GM12891 (cell line): Measurements from ENCODE around the gene PROKR2. TPM values are rescaled to one million over a fixed set of nuclear protein-coding genes. Genes with fewer than 3 reads are reported as not detected.

Source experiments
- DNase-seq: peaks from one replicate; pipeline ENCODE4 v3.0.0; 2011; ENCODE audit warnings: low spot score; ENCODE audit not compliant: insufficient read length
- FAIRE-seq: peaks from 2 replicates; lab custom pipeline; 2011; peaks lifted over from hg19 to GRCh38; lab: Jason Lieb, UNC
- PAX5 ChIP-seq: IDR thresholded peaks from 2 replicates; pipeline ENCODE4 v1.6.1; 2011; ENCODE audit warnings: low read length, moderate library complexity, mild to moderate bottlenecking; ENCODE audit not compliant: insufficient read depth, severe bottlenecking
- POLR2A ChIP-seq: IDR thresholded peaks from 2 replicates; pipeline ENCODE4 v1.6.1; 2011; ENCODE audit warnings: low read depth, low read length, control low read depth
- POLR2AphosphoS5 ChIP-seq: IDR thresholded peaks from 2 replicates; pipeline ENCODE4 v1.6.1; 2011; ENCODE audit warnings: low read depth, low read length, control low read depth
- POU2F2 ChIP-seq: IDR thresholded peaks from 2 replicates; pipeline ENCODE4 v1.6.1; 2011; ENCODE audit warnings: low read depth, mild to moderate bottlenecking, control low read depth, low read length, moderate library complexity
- SPI1 ChIP-seq: IDR thresholded peaks from 2 replicates; pipeline ENCODE4 v1.6.1; 2011; ENCODE audit warnings: low read depth, low read length, control low read depth
- TAF1 ChIP-seq: IDR thresholded peaks from 2 replicates; pipeline ENCODE4 v1.6.1; 2011; ENCODE audit warnings: low read depth, low read length, control low read depth
- polyA plus RNA-seq: library from polyadenylated mRNA; unstranded; fragments of >200 nt; gene quantifications from one replicate; pipeline ENCODE4 v1.2.1, GENCODE V29; 2012; ENCODE audit warnings: low read depth, missing spikeins, inconsistent platforms; ENCODE audit not compliant: missing spikeins

Gene PROKR2
- polyA plus RNA-seq = not detected

DNA sequence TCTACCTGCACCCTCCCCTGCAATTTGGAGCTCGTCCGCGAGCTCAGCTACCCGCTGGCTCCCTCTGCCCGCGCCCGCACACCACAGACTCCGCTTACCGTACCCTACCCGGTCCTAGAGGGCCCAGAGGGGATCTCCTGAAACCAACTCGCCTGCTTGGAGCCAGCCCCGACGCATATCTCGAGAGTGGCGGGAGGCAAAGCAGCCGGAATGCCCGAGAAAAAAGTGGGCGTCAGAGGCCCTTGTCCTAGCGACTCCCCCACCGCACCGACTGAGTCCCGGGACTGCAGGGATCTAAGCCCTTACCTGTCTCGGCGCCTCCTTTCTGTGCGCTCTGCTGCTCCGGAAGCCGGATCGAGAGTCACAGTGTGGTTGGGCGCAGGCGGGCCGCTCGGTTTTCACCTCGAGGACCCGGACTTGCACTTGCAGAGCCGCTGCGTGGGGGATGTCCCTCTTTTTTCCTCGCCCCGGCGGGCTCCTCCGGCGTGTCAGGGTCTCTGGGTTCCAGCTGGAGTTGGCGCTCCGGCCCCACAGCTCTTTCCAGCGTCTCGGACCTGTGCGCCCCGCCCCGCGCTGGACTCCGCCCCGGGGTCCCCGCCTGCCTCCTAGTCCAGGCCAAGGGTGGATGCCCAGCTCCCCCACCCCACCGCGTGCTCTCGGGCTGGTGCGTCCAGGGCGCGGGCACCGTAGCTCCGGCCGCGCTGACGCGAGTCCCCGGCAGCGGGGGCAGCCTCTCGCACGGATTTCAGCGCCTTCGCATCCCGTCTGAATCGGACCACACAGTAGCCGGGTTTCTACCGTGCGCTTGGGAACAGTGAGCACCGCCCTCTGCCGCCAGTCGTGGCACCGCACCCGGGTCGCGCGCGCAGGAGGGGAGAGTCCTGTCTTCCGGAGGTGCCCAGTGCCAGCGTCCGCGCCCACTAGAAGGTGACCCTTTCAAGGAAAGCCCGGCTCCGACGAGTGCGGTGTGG lies at the start of gene PROKR2:
PROKR2 (minus strand) TSS at position 767 of the 971 bp plus-strand sequence. CDS start 2,585 bp downstream, outside the sequence.
- TF ChIP-seq TAF1 (no peak), POLR2A (no peak), SPI1 (no peak), POLR2AphosphoS5 (no peak), PAX5 (no peak), POU2F2 (no peak)
- DNase-seq (no peak), FAIRE-seq (no peak)

DNA sequence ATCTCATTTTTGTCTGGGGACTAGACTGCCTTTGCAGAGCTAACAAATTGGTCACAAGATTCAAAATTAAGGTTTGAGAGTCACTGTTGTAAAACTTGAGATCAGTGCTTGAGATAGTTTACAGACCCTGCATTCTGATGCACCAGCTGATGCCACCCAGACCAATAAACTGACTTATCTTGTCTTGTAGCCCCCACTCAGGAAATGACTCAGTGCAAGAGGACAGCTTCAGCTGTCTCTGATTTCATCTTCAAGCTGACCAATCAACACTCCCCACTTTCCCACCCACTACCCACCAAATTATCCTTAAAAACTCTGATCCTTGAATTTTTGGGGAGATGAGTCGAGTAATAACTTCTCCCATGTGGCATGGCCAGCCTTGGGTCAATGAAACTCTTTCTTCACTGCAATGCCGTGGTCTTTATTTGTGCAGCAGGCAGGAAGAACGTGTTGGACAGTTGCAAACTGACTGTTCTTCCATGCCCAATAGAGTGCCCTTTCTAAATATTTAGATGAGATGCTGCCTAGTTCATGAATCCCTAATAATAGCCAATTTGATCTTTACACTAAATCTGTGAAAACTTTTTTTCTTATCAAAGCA lies 48.3 kb upstream of the PROKR2 start:
- FAIRE-seq (no peak), DNase-seq (no peak)
- no peak for TF ChIP-seq POLR2A
- TF ChIP-seq TAF1 = no peak
- no peak for TF ChIP-seq SPI1
- no peak for TF ChIP-seq POU2F2
- TF ChIP-seq PAX5 = no peak
- TF ChIP-seq POLR2AphosphoS5 = no peak

DNA sequence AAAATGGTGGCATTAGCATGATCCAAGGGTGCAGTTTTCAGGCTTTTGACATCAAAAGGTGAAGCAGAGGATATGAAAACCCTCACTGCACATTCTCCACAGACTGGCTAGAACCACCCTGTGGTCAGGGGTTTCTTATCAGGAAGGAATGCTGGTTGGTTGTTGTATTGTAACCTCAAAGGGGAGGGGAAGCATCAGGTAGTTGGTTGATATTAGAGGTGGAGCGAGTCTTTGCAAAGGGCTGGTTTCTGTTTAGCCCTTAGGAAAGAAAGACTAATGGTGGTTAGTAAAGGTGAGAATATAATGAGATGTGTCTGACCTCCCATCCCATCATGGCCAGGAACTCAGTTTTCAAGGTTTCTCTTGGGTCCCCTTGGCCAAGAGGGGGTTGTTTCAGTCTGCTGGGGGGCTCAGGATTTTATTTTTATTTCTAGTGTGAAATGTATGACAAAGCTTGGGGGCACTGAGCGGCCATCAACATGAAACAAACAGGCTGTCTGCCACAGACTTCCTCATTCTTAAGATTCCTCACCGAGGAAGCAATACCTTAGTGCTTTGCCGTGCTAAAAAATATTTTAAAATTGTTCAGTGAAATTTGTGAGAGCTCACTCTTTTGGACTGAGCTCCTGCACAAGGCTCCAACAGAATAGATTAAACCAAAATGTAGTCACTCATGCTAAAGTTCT lies 47.5 kb upstream of the PROKR2 start:
- FAIRE-seq (no peak), DNase-seq (no peak)
- TF ChIP-seq SPI1 = no peak
- TF ChIP-seq POLR2A = no peak
- TF ChIP-seq PAX5 = no peak
- TF ChIP-seq POLR2AphosphoS5 = no peak
- no peak for TF ChIP-seq TAF1
- no peak for TF ChIP-seq POU2F2

DNA sequence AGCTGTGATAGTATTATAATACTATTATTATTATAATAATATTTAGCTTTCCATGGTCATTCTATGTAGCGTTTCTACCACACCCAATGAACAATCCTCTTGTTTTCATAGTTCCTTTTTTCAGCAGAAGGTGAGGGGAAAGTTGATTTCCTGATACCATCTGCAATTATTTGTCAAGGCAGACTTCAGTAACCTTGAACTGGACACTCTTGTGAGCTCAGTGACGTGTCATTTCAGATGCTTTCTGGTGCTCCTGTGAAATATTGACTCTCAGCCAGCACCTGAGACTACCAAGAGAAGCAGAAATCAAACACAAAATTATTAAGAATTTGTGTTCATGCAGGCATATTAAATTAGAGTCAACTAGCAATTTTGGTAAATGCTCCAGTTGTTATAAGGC lies 46.0 kb upstream of the PROKR2 start:
- no peak for TF ChIP-seq PAX5
- TF ChIP-seq POLR2AphosphoS5 = no peak
- no peak for TF ChIP-seq POU2F2
- no peak for TF ChIP-seq POLR2A
- no peak for TF ChIP-seq SPI1
- no peak for TF ChIP-seq TAF1
- FAIRE-seq = no peak
- no peak for DNase-seq

DNA sequence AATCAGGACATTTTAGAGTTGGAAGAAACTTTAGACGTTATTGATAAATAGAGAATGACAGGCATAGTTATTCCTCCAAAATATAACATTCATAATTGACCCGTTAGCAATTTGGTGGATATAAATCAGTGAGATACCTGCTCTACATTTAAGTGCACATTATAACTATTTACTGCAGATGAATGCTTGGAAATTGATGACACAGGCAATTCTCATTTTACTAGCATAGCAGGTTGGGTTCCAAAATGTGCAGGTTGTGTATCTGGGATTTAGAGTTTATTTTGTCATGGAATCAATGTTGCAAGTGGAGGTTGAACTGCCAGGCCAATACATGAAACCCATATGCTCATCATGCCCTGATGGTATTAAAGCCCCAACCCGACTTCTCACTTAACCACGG lies 44.4 kb upstream of the PROKR2 start:
- DNase-seq (no peak), FAIRE-seq (no peak)
- no peak for TF ChIP-seq POLR2A
- TF ChIP-seq PAX5 = no peak
- no peak for TF ChIP-seq POU2F2
- no peak for TF ChIP-seq TAF1
- no peak for TF ChIP-seq SPI1
- no peak for TF ChIP-seq POLR2AphosphoS5

DNA sequence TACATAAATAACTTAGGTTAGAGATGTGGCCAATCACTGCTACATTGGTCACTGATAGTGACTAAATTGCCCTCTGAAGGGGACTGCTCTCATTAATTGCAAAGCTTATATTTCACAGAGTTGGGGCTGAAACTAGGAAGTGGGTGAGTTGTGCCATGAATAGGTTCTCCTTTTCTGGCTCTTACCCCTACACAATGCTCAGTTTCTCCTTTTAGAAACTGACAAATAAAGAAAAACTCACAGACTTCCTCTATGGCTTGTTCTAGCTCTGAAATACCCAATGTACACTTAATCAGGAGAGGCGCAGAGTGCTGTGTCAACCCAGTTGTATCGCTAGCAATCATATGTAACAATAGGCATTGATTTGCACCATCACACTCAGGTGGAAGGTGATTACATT lies 41.2 kb upstream of the PROKR2 start:
- no peak for TF ChIP-seq TAF1
- no peak for TF ChIP-seq SPI1
- no peak for TF ChIP-seq POU2F2
- no peak for TF ChIP-seq PAX5
- TF ChIP-seq POLR2AphosphoS5 = no peak
- TF ChIP-seq POLR2A = no peak
- DNase-seq = no peak
- FAIRE-seq = no peak

DNA sequence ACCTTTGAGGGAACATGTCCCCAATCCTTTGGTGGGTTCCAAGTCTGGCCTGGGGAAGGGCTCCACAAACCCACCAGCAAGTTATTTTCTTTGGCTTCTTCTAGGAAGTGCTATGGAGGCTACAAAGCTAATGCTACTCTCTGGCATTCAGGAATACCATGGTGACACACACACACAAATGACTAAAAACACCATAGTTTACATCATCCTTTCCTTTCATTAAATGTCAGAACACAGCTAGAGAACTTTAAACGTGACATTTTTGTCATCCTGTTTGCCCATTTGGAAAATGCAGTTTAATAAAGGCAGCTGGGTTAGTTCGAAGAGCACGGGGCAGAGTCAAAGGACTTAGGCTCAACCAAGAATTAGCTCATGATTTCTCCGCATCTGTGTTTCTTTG lies 40.2 kb upstream of the PROKR2 start:
- FAIRE-seq = no peak
- DNase-seq = no peak
- TF ChIP-seq POLR2A (no peak), PAX5 (no peak)

DNA sequence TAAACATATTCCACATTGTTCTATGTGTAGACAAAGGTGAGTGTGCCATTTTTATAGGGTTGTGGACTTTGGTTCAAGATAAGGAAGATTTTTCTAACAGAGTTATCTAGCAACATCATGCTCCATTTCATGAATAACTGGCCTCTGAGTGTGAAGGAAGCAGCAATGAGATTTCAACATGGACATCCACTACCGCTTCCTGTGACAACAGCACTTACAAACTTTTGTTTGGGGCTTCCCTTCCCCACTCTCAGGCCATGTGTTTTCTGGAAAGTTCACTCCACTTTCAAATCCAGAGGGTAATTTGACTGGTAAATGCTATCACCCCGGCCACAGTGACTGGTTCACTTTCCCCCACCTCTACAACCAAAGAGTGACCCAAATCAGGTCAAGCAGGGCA lies 38.1 kb upstream of the PROKR2 start:
- DNase-seq (no peak), FAIRE-seq (no peak)
- TF ChIP-seq POLR2A (no peak), POLR2AphosphoS5 (no peak), POU2F2 (no peak), PAX5 (no peak), SPI1 (no peak), TAF1 (no peak)

DNA sequence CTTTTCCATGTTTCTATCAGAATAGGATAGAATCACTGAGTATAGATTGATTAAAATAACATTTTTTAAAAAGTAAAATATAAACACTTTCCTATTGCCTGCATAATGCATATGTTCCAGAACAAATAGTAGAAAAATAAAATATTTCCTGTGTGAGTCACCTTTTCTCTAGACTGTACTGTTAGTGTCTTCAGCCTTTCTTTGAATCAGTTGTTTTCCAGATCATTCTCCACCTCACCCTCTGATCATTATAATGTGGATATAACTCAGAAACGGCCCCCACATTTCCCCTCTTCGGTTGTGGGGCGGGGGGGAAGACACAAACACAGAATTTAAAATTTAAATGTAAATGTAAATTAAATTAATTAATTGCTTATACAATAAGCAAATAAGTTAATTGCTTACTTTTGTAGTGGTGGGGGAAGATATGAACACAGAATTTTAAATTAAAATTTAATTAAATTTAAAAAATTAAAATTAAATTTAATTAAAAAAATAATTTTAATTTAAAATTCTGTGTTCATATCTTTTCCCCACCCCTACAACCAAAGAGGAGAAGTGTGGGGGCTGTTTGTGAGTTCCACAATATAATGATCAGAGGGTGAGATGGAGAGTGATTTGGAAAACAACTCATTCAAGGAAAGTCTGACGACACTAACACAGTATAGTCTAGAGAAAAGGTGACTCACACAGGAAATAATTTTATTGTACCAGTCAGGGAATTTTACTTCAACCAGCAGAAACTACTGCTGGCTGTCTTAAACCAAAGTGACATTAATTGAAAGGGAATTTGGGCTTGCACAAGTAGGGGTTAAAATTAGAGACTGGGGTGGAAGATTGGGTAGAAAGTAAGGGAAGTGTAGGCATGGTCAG lies 37.1 kb upstream of the PROKR2 start:
- TF ChIP-seq SPI1 (no peak), POU2F2 (no peak), TAF1 (no peak), PAX5 (no peak), POLR2A (no peak), POLR2AphosphoS5 (no peak)
- FAIRE-seq = no peak
- no peak for DNase-seq
